NCI-H146 treated with DMSO at 0.1 percent for 48 hours (cell line): ENCODE measurements around the gene RBM17.
"Not testable (repeated sequence)": the region's sequence is repeated elsewhere in the genome, so short reads cannot be mapped to it uniquely, and the experiment has no call there.

ENCODE experiments used
- DNase-seq: peaks from one replicate; lab custom pipeline; 2025; ENCODE audit not compliant: unreplicated experiment; lab: John Stamatoyannopoulos, UW

RBM17 gene

DNA sequence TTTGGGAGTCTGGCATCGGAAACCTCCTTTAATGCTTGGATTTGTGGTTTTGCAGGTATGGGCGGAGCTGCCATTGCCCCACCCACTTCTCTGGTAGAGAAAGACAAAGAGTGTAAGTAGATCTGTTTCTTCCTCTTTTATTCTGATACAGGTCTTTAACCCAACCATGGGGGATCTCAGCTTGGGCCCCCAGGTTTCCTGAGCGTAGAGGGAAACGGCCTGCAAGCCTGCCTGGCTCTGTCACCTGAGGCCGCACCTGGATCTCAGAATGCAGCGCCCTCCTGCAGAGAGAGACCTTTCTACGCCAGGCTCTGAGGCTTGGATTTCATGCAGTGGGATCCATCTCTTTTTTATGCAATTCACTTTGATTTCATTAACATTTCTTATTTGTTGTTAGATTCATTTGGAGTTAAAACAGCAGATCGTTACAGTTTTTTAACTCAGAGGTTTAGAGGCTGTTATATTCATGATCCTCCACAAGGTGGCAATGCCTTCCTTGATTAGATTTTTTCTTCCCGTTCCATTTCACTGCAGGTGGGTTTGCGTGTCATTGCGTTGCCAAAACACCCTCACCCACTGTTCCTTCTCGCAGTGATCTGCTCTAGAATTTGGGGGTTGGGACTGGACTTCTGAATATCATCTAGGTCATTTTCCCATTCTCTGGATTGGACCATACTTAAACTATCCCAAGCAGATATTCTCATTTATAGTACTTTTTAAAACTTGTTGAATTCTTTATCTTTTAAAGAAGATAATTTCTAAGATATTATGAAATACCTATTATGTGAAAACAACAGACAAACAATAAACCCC is 20.0 kb downstream of the RBM17 start:
- DNase-seq, result peak; percentile 39

GRCh38 chr10:6109444-6109775 is 20.6 kb downstream of the RBM17 start:
- no peak for DNase-seq

GRCh38 chr10:6110136-6110535 is 21.3 kb downstream of the RBM17 start:
- no peak for DNase-seq

GRCh38 chr10:6112893-6113292 is 24.1 kb downstream of the RBM17 start:
- DNase-seq, result no peak

DNA sequence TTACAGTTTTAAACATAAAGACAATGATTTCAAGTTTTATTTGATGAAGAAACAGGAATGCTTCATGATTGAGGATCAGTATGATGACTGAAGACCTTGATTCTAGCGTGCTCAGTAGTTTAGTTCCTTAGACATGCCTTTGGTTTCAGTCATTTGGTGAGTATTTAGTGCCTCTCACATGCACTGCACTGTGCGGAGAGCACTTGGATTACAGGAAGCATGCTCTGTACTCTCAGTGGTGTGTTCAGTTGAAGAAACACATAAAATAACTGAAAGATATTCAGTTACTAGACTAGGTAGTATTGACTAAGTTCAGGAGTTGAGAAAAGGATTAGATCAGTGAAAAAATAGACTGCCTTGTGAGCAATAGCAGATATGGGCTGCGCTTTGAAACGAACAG is 25.5 kb downstream of the RBM17 start:
- DNase-seq, result no peak

- no peak for DNase-seq
Measured at GRCh38 chr10:6114805-6115341, 26.0 kb downstream of the RBM17 start.

- DNase-seq, result no peak
Measured at GRCh38 chr10:6115411-6115810, 26.6 kb downstream of the RBM17 start.

DNA sequence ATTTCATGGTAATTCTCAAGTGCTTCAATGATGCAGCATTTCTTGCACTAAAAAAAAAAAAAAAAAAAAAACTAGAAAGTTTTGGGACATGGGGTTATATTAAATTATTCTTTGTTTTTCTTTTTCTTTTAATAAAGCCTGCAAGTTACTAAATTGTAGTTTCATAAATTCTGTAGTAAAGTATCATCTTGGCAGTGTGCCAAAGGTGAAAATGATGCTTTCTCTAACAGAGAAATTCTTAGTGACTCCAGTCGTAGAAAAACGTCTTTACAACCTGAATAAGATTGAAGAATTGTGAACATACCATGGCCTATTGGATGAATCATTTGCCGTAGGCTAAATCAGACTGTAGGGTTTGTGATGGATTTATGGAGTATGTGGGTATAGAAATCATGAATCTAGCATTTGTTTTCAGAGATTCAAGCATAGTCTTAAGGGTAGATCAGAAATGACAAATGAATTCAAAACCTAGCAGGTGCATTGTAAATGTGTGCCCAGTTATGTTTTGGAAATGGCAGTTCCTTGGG is 27.1 kb downstream of the RBM17 start:
- no peak for DNase-seq

- DNase-seq, result no peak
Measured at GRCh38 chr10:6116806-6117205, 28.0 kb downstream of the RBM17 start.

GRCh38 chr10:6117711-6118110 is 28.9 kb downstream of the RBM17 start:
- DNase-seq, result no peak

DNA sequence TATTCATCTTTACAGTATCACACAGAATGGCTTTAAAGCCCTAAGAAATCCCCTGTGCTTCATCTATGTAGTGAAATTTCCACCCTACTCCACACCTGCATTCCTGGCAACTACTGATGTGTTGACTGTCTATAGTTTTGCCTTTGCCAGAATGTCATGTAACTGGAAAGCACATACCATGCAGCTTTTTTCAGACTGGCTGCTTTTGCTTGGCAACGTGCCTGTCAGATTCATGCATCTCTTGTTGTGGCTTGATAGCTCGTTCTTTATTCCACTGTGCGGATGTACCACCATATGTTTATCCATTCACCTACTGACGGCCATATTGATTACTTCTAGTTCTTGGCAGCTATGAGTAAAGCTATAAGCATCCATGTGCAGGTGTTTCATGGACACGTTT is 30.6 kb downstream of the RBM17 start:
- no peak for DNase-seq

- no peak for DNase-seq
Measured at GRCh38 chr10:6119962-6120361, 31.1 kb downstream of the RBM17 start.

DNA sequence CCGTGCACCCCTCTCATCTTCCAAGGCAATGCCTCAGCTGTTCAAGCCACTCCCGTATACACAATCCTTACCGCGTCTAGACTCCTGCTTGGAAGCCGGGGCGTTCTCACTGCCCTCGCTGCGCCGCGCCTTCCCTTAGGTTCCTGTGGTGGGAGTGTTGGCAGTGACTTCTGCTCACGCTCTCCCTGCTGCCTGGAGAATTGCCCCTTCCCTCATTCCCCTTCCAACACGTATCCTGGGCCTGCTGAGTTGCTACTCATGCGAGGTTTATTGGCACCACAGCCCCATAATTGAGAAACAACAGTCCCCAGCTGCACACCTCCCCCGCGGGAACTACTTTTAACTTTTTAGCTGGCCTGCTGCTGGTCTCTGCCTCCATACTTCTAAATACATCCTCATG is 31.9 kb downstream of the RBM17 start:
- DNase-seq, result no peak

GRCh38 chr10:6121146-6121545 is 32.3 kb downstream of the RBM17 start:
- DNase-seq, result no peak

- no peak for DNase-seq
Measured at GRCh38 chr10:6123532-6123931, 34.7 kb downstream of the RBM17 start.

DNA sequence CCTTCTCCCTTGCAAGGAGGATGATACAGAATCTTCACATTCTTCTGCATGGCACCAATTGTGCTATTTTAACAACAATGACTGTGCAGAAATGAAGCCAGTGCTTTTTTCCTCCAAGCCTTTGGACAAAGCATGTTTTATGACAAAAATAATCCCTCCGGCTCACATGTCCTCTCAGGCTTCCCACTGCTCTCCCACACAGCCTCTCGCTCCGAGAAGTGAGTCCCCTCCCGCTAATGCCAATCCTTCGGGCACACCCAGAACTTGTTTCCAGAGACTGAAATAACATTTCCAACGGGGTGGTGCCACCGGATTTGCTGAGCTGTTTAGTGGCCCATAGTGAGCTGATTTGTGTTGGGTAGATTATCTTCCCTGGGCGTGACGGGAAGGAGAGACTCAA is 35.8 kb downstream of the RBM17 start:
- DNase-seq, result no peak

DNA sequence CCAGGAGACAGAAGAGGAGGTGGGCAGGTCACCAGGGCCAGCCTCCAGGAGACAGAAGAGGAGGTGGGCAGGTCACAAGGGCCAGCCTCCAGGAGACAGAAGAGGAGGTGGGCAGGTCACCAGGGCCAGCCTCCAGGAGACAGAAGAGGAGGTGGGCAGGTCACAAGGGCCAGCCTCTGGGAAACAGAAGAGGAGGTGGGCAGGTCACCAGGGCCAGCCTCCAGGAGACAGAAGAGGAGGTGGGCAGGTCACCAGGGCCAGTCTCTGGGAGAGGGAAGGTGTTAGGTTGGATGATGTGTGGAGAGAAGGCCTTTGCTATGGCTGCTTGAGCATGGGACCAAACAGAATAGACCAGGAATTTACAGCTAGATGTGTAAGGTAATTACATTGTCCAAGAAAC is 38.6 kb downstream of the RBM17 start:
- not testable (repeated sequence) for DNase-seq

DNA sequence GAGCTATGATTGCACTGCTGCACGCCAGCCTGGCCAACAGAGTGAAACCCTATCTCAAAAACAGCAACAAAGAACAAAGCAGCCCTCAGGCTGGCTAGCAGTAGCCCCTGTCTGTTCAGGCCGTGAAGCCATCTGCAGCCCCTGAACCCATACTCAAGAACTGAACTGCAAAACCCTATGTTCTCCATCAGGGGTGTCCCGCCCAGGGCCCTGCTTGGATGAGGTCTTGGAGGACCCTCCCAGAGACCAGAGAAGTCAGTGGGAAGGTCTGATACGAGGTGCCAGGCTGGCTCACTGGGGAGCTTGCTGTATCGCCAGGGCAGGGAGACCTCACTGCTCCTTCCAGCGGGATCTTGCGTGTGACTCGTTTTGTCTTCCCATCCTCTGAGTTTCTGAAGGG is 39.3 kb downstream of the RBM17 start:
- DNase-seq, result no peak

DNA sequence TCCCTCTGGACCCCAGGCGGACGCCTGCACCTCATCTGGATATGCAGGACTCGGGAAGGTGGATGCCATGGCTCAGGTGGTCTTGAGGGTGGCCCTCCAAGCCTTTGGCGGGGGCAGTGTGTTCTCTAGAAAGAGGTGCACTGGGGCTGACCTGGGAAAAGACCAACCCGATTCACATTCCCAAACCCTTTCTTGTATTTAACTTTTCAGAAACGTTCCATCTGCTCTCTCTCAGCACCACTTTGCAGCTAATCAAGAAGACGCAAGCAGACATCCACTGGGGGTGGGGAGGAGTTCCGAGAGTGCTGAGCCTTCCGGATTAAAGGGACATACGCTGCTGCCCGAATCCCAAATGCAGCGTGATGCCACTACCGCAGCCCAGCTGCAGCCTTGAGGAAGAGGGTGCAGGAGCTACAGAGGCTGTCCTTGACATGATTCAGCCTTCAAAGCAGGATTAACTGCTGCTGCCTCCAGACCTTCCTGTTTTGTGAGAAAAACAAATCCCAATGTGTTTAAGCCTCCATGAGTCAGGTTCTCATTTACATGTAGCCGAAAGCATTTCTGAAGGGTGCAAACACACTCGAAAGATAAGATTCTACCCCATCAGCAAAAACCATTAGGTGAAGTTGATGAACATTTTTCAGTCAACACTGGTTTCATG is 39.9 kb downstream of the RBM17 start:
- DNase-seq, result no peak

GRCh38 chr10:6130848-6131470 is 42.1 kb downstream of the RBM17 start:
- no peak for DNase-seq

- DNase-seq, result no peak
Measured at GRCh38 chr10:6133331-6134098, 44.7 kb downstream of the RBM17 start.
